H1 (cell line): ENCODE measurements around the gene ASTN1. TPM values are rescaled to one million over a fixed set of nuclear protein-coding genes. Genes with fewer than 3 reads are reported as not detected.

Experiments
- CTCF ChIA-PET: fragments of 300-600 bp; sonication (Branson Sonifier 250); formaldehyde crosslinking; loops from one replicate; lab custom pipeline; 2021; ENCODE audit not compliant: partially characterized antibody; lab: Charles Lee
- POLR2A ChIA-PET: fragments of 300-600 bp; sonication (Branson Sonifier 250); formaldehyde crosslinking; loops from one replicate; lab custom pipeline; 2021; ENCODE audit warnings: inconsistent platforms; ENCODE audit not compliant: partially characterized antibody; lab: Charles Lee
- DNase-seq, 2 experiments: peaks; one replicate each; pipeline versions ENCODE4 v3.0.0 to v3.0.0-alpha.2; 2010 to 2022; ENCODE audit warnings: low spot score in 2 of 2, low read depth in 1 of 2, mixed read lengths in 1 of 2
- FAIRE-seq: peaks from 2 replicates; lab custom pipeline; 2011; peaks lifted over from hg19 to GRCh38; lab: Jason Lieb, UNC
- H2AFZ ChIP-seq: 2 replicates; pipeline ENCODE4 v1.8.1; 2012; ENCODE audit warnings: low read length, inconsistent platforms
- H2AK5ac ChIP-seq: 2 replicates; pipeline ENCODE4 v1.6.1; 2013; ENCODE audit warnings: low read depth, low read length
- H2BK120ac ChIP-seq: replicated peaks from 2 replicates; pipeline ENCODE3; 2013; ENCODE audit warnings: low read depth, low read length, inconsistent platforms
- H2BK12ac ChIP-seq: 2 replicates; pipeline ENCODE4 v1.6.1; 2013; ENCODE audit warnings: low read depth, low read length
- H2BK15ac ChIP-seq: 2 replicates; pipeline ENCODE4 v1.6.1; 2013; ENCODE audit warnings: low read length
- H2BK20ac ChIP-seq: 2 replicates; pipeline ENCODE4 v1.6.1; 2013; ENCODE audit warnings: low read length
- H2BK5ac ChIP-seq: 2 replicates; pipeline ENCODE4 v1.6.1; 2013; ENCODE audit warnings: low read depth, low read length
- H3K14ac ChIP-seq: 2 replicates; pipeline ENCODE4 v1.6.1; 2013; ENCODE audit warnings: inconsistent platforms; ENCODE audit not compliant: insufficient read length
- H3K18ac ChIP-seq: 2 replicates; pipeline ENCODE4 v1.6.1; 2013; ENCODE audit warnings: low read length; ENCODE audit errors: extremely low read depth
- H3K23ac ChIP-seq: 2 replicates; pipeline ENCODE4 v1.6.1; 2013; ENCODE audit warnings: inconsistent platforms; ENCODE audit not compliant: insufficient read length
- H3K23me2 ChIP-seq: 2 replicates; pipeline ENCODE4 v1.6.1; 2013; ENCODE audit warnings: low read depth, low read length
- H3K27ac ChIP-seq: 2 replicates; pipeline ENCODE4 v1.6.1; 2011; ENCODE audit warnings: low read depth, low read length, inconsistent platforms
- H3K27me3 ChIP-seq, 4 experiments: replicated peaks in 1 of 4; 1 replicate in 1 of 4; 2 replicates in 3 of 4; pipeline versions ENCODE4 v1.6.1 to v1.8.1; 2011 to 2013; ENCODE audit warnings: low read length in 3 of 4, mild to moderate bottlenecking in 3 of 4, inconsistent platforms in 2 of 4, mixed read lengths in 2 of 4, moderate library complexity in 1 of 4; ENCODE audit not compliant: control insufficient read depth in 3 of 4, insufficient read depth in 3 of 4; ENCODE audit errors: extremely low read depth in 1 of 4
- H3K36me3 ChIP-seq, 4 experiments: 2 replicates each; pipeline versions ENCODE4 v1.6.1 to v1.8.1; 2011 to 2013; ENCODE audit warnings: mild to moderate bottlenecking in 4 of 4, low read length in 3 of 4, moderate library complexity in 2 of 4, control low read depth in 1 of 4, inconsistent platforms in 1 of 4; ENCODE audit not compliant: insufficient read depth in 4 of 4, control insufficient read depth in 2 of 4
- H3K4ac ChIP-seq: replicated peaks from 2 replicates; pipeline ENCODE3; 2013; ENCODE audit warnings: low read length, low read depth, mixed read lengths, inconsistent platforms; ENCODE audit not compliant: insufficient read length
- H3K4me1 ChIP-seq, 4 experiments: replicated peaks in 1 of 4; 1 replicate in 1 of 4; 2 replicates in 3 of 4; pipeline versions ENCODE4 v1.6.1 to v1.8.1; 2011 to 2013; ENCODE audit warnings: low read length in 3 of 4, inconsistent platforms in 2 of 4, mixed read lengths in 1 of 4; ENCODE audit not compliant: insufficient read depth in 4 of 4, control insufficient read depth in 3 of 4
- H3K4me2 ChIP-seq, 2 experiments: 2 replicates each; pipeline versions ENCODE4 v1.6.1 to v1.8.1; 2011 to 2013; ENCODE audit warnings: low read depth in 2 of 2, low read length in 2 of 2, control low read depth in 1 of 2, inconsistent platforms in 1 of 2, mild to moderate bottlenecking in 1 of 2; ENCODE audit not compliant: insufficient read depth in 1 of 2
- H3K4me3 ChIP-seq, 4 experiments: fragments of 200-600, 300-600 bp in 1 of 4; sonication (generic), shearing (Covaris generic), sonication (Bioruptor Twin) in 1 of 4; 2 replicates each; pipeline versions ENCODE4 v1.5.1 to v1.8.1; 2011 to 2016; ENCODE audit warnings: low read length in 4 of 4, low read depth in 3 of 4, control low read depth in 2 of 4, inconsistent platforms in 2 of 4, mild to moderate bottlenecking in 2 of 4, mixed read lengths in 1 of 4, moderate library complexity in 1 of 4; ENCODE audit not compliant: insufficient read depth in 2 of 4; ENCODE audit errors: extremely low read depth in 1 of 4
- H3K56ac ChIP-seq: replicated peaks from 2 replicates; pipeline ENCODE3; 2013; ENCODE audit warnings: low read depth, mild to moderate bottlenecking, mixed read lengths, low read length, inconsistent platforms; ENCODE audit not compliant: insufficient read length
- H3K79me1 ChIP-seq: 2 replicates; pipeline ENCODE4 v1.6.1; 2013; ENCODE audit warnings: low read depth, low read length, control low read depth
- H3K79me2 ChIP-seq, 2 experiments: 2 replicates each; pipeline versions ENCODE4 v1.6.1 to v1.8.1; 2012 to 2013; ENCODE audit warnings: low read length in 2 of 2, mild to moderate bottlenecking in 2 of 2, inconsistent platforms in 1 of 2; ENCODE audit not compliant: insufficient read depth in 2 of 2, control insufficient read depth in 1 of 2
- H3K9ac ChIP-seq, 4 experiments: replicated peaks in 1 of 4; 1 replicate in 1 of 4; 2 replicates in 3 of 4; pipeline versions ENCODE4 v1.6.1 to v1.8.1; 2011 to 2013; ENCODE audit warnings: low read depth in 3 of 4, low read length in 3 of 4, control low read depth in 2 of 4, mild to moderate bottlenecking in 2 of 4, moderate library complexity in 2 of 4, inconsistent platforms in 1 of 4; ENCODE audit errors: extremely low read depth in 1 of 4
- H3K9me3 ChIP-seq, 2 experiments: 2 replicates each; pipeline versions ENCODE4 v1.6.1 to v1.8.1; 2012 to 2013; ENCODE audit warnings: mild to moderate bottlenecking in 2 of 2, moderate library complexity in 2 of 2, control low read depth in 1 of 2, inconsistent platforms in 1 of 2, low read depth in 1 of 2, low read length in 1 of 2, mixed read lengths in 1 of 2; ENCODE audit not compliant: insufficient read depth in 2 of 2
- H4K20me1 ChIP-seq, 2 experiments: replicated peaks in 1 of 2; 2 replicates each; pipeline versions ENCODE3 to v1.8.1; 2011 to 2013; ENCODE audit warnings: inconsistent platforms in 2 of 2, low read length in 2 of 2, mild to moderate bottlenecking in 1 of 2; ENCODE audit not compliant: insufficient read depth in 2 of 2, control insufficient read depth in 1 of 2
- H4K5ac ChIP-seq: 2 replicates; pipeline ENCODE4 v1.6.1; 2013; ENCODE audit warnings: low read length, low read depth, mixed read lengths, inconsistent platforms; ENCODE audit not compliant: insufficient read length
- H4K8ac ChIP-seq: 2 replicates; pipeline ENCODE4 v1.8.0; 2013; ENCODE audit warnings: mild to moderate bottlenecking, moderate library complexity, low read length, inconsistent platforms; ENCODE audit not compliant: insufficient read depth; ENCODE audit errors: extremely low read depth
- H4K91ac ChIP-seq: replicated peaks from 2 replicates; pipeline ENCODE3; 2013; ENCODE audit warnings: low read length, mixed read lengths, inconsistent platforms; ENCODE audit not compliant: insufficient read length
- CHD2 ChIP-seq: IDR thresholded peaks from 2 replicates; pipeline ENCODE4 v1.6.1; 2012; ENCODE audit warnings: low read length, improper control_type of control experiment
- WGBS, 2 experiments: shearing (Covaris generic) in 1 of 2; methylation state at CpG; one replicate each; pipeline versions ENCODE4 v1.1.6 to v1.1.7; 2013 to 2015; ENCODE audit warnings: low lambda C conversion rate in 2 of 2, mixed read lengths in 2 of 2, inconsistent platforms in 1 of 2, low coverage in 1 of 2, missing lambda C conversion rate in 1 of 2; ENCODE audit not compliant: insufficient replicate concordance in 2 of 2, insufficient coverage in 1 of 2, insufficient read length in 1 of 2; ENCODE audit errors: extremely low coverage in 1 of 2, missing lambda C conversion rate in 1 of 2; 5-methylcytosine and 5-hydroxymethylcytosine counted together
- polyA plus RNA-seq, 7 experiments: library from polyadenylated mRNA; depleted of rRNA in 3 of 7; stranded (reverse) in 5 of 7; unstranded in 2 of 7; fragments of >200 nt in 5 of 7; fragments of 200-250 nt in 2 of 7; gene quantifications; 1 replicate in 5 of 7; 2 replicates in 1 of 7; 4 replicates in 1 of 7; pipeline versions ENCODE4 v1.2.1 to v1.2.3, GENCODE V29; 2011 to 2013; ENCODE audit warnings: missing spikeins in 2 of 7, mixed read lengths in 2 of 7
- total RNA-seq: library from RNA; stranded (reverse); fragmentation: NEBNext Ultra II Directional; extraction: Animal tissue kit (Norgen Biotek cat#: 25700); gene quantifications from 2 replicates; pipeline ENCODE4 v1.2.1, GENCODE V29; 2021

ASTN1 gene
- total and polyA plus RNA-seq, 2 of the 8 experiments (the other 6 are each of a cell fraction or from before 2014, with no cell fraction given), result 2.9 to 4.1 TPM

DNA sequence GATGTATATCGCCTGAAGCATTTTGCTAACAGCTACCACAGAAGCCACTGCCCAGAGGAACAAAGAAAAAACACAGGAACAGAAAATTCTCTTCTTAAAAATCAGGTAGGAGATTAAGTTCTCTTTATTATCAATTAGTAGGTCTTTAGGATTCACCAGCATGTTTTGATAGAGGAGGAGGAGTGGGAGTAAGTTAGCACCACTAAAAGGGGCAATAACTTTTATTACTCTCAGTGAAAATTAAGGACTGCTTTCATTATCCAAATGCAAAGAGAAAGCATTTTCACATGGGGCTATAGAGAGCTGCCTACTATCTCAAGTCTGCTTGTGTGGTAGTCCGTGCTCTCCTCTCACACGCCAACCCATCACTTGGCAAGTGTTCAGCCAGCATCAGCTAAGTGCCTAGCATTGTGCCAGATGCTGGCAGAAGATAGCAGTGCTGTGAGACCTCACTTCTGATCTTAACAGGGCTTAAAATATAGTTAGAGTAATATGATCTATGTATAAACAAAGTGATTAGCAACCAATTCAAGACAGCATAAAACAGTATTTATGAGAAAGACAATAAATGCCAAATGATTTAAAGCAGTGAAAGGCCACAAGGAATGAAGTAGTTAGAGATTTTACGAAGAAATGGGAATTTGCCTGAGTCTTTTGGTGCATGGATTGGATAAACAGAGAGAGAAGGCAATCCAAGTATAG, 39.8 kb downstream of the ASTN1 start:
- Histone ChIP-seq H4K20me1 (no peaks in the 10 kb centered on the region), H3K4me3 (no peak overlapping the region), H3K4me2 (no peak overlapping the region), H4K8ac (no peak overlapping the region), H3K27me3 (no peaks in the 10 kb centered on the region), H3K79me1 (no peaks in the 10 kb centered on the region), H2BK15ac (no peak overlapping the region), H2BK20ac (no peak overlapping the region), H2BK5ac (no peak overlapping the region), H2AFZ (no peak overlapping the region), H3K56ac (no peak overlapping the region), H3K23ac (no peak overlapping the region), H3K14ac (no peak overlapping the region), H4K5ac (no peak overlapping the region), H4K91ac (no peak overlapping the region), H3K4ac (no peak overlapping the region), H3K4me1 (no peaks in the 10 kb centered on the region), H3K18ac (no peak overlapping the region), H3K79me2 (no peaks in the 10 kb centered on the region), H3K9me3 (no peaks in the 10 kb centered on the region), H2AK5ac (no peak overlapping the region), H3K23me2 (no peaks in the 10 kb centered on the region), H3K36me3 (no peaks in the 10 kb centered on the region), H3K27ac (no peak overlapping the region), H2BK120ac (no peak overlapping the region), H3K9ac (no peak overlapping the region), H2BK12ac (no peak overlapping the region)
- CTCF ChIA-PET, result interaction anchor here (0.9 to 1.5 kb wide), 4 partner anchors 12 to 244 kb away, joined by 3 to 5 read pairs (median 4); no protein-coding TSS in a partner anchor
- 93% methylated on average over 4 of the region's 4 CpGs; no CpG with 5 or more reads in 1 of the 2 experiments for WGBS, 2 experiments
- POLR2A ChIA-PET, result no interaction called here
- DNase-seq (no peak), FAIRE-seq (no peak)
- no peak for TF ChIP-seq CHD2
